Prostate gland (tissue), 2 donors: ENCODE results near the gene R3HDM2. TPM values are rescaled to one million over a fixed set of nuclear protein-coding genes. Genes with fewer than 3 reads are reported as not detected.
"Not testable (repeated sequence)": the region's sequence is repeated elsewhere in the genome, so short reads cannot be mapped to it uniquely, and the experiment has no call there.

ENCODE experiments used
- DNase-seq: peaks from one replicate; pipeline ENCODE4 v3.0.0-alpha.2; 2019; ENCODE audit warnings: low spot score
- H3K27ac ChIP-seq, 2 donors: fragments of 200-600 bp; sonication (generic); 2 replicates each; pipeline ENCODE4 v1.5.1; 2017 to 2019
- H3K27me3 ChIP-seq: fragments of 200-600 bp; sonication (generic); replicated peaks from 2 replicates; pipeline ENCODE4 v1.5.1; 2019; ENCODE audit not compliant: insufficient read depth
- H3K36me3 ChIP-seq, 2 donors: fragments of 200-600 bp; sonication (generic); 1 replicate in 1 of 2; 2 replicates in 1 of 2; pipeline versions ENCODE4 v1.5.1 to v1.8.1; 2017 to 2019
- H3K4me1 ChIP-seq: fragments of 200-600 bp; sonication (generic); replicated peaks from 2 replicates; pipeline ENCODE4 v1.5.1; 2019
- H3K4me3 ChIP-seq, 2 donors: fragments of 200-600 bp; sonication (generic); 2 replicates each; pipeline ENCODE4 v1.5.1; 2017 to 2019
- H3K9me3 ChIP-seq: fragments of 200-600 bp; sonication (generic); 2 replicates; pipeline ENCODE4 v1.5.1; 2017
- POLR2A ChIP-seq: fragments of 450-650 bp; IDR thresholded peaks from one replicate; pipeline ENCODE4 v1.6.1; 2016; ENCODE audit warnings: antibody characterized with exemption, mild to moderate bottlenecking
- POLR2AphosphoS5 ChIP-seq: sonication (generic); formaldehyde crosslinking; IDR thresholded peaks from one replicate; pipeline ENCODE4 v1.6.1; 2017; ENCODE audit warnings: antibody characterized with exemption
- WGBS: methylation state at CpG from one replicate; pipeline ENCODE4 v1.1.5; 2018; 5-methylcytosine and 5-hydroxymethylcytosine counted together
- intact Hi-C: fragments of 100-400 bp; cut with DNase I; formaldehyde crosslinking; loops from one replicate; pipeline ENCODE4 v1.14.2; 2022
- total RNA-seq, 2 donors: library from RNA; depleted of rRNA; stranded (reverse); fragments of >200 nt; gene quantifications; one replicate each; pipeline ENCODE4 v1.1.0, GENCODE V29; 2016
- TF ChIP-seq, protein P1 (sequence below), 4 experiments: fragments of 200-600 bp in 2 of 4; fragments of 450-650 bp in 2 of 4; sonication (generic) in 2 of 4; IDR thresholded peaks; 1 replicate in 3 of 4; 2 replicates in 1 of 4; pipeline ENCODE4 v1.5.1; 2016 to 2019; ENCODE audit warnings: antibody characterized with exemption in 4 of 4, mild to moderate bottlenecking in 2 of 4, moderate library complexity in 2 of 4

The R3HDM2 gene
- total RNA-seq, 2 donors from 2014 or later, result 38.7 to 80.9 TPM

DNA sequence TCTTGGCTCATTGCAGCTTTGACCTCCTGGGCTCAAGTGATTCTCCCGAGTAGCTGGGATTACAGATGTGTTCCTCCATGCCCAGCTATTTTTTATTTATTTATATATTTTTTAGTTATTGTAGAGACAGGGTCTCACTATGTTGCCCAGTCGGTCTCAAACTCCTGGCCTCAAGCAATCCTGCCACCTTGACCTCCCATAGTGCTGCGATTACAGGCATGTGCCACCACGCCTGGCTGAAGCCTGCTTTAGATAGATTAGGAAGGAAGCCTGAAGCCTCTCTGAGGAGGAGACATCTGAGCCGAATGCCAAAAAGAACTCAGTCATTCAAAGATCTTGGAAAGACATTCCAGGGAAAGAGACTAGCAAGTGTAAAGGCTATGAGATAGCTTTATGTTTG, 13.9 kb upstream of the R3HDM2 start:
- Histone ChIP-seq H3K27me3 (no peaks in the 10 kb centered on the region), H3K4me1 (no peaks in the 10 kb centered on the region), H3K36me3 (no peaks in the 10 kb centered on the region), H3K9me3 (no peaks in the 10 kb centered on the region), H3K4me3 (no peak overlapping the region), H3K27ac (no peak overlapping the region)
- intact Hi-C loops, result no loop called here
- WGBS, result 74% methylated on average over 5 of the region's 5 CpGs
- DNase-seq, result no peak
- no peak for TF ChIP-seq POLR2A
- TF ChIP-seq, protein P1, sequence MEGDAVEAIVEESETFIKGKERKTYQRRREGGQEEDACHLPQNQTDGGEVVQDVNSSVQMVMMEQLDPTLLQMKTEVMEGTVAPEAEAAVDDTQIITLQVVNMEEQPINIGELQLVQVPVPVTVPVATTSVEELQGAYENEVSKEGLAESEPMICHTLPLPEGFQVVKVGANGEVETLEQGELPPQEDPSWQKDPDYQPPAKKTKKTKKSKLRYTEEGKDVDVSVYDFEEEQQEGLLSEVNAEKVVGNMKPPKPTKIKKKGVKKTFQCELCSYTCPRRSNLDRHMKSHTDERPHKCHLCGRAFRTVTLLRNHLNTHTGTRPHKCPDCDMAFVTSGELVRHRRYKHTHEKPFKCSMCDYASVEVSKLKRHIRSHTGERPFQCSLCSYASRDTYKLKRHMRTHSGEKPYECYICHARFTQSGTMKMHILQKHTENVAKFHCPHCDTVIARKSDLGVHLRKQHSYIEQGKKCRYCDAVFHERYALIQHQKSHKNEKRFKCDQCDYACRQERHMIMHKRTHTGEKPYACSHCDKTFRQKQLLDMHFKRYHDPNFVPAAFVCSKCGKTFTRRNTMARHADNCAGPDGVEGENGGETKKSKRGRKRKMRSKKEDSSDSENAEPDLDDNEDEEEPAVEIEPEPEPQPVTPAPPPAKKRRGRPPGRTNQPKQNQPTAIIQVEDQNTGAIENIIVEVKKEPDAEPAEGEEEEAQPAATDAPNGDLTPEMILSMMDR (IDR thresholded peaks at IDR 0.05), result no peak
- no peak for TF ChIP-seq POLR2AphosphoS5

DNA sequence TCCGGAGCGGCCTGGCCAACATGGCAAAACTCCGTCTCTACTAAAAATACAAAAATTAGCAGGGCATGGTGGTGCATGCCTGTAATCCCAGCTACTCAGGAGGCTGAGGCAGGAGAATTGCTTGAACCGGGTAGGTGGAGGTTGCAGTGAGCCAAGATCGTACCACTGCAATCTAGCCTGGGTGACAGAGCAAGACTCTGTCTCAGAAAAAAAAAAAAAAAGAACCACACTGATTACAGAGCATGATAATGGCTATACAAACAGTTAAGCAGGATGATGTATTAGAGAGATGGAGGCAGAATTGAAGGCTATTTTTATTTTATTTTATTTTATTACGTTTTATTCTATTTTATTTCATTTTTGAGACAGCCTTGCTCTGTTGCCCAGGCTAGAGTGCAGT, 13.5 kb upstream of the R3HDM2 start:
- H3K4me3 ChIP-seq, H3K4me1 ChIP-seq, H3K36me3 ChIP-seq, H3K27ac ChIP-seq, H3K9me3 ChIP-seq, DNase-seq, H3K27me3 ChIP-seq, intact Hi-C loops: not testable (repeated sequence)
- 74% methylated on average over 6 of the region's 6 CpGs for WGBS

DNA sequence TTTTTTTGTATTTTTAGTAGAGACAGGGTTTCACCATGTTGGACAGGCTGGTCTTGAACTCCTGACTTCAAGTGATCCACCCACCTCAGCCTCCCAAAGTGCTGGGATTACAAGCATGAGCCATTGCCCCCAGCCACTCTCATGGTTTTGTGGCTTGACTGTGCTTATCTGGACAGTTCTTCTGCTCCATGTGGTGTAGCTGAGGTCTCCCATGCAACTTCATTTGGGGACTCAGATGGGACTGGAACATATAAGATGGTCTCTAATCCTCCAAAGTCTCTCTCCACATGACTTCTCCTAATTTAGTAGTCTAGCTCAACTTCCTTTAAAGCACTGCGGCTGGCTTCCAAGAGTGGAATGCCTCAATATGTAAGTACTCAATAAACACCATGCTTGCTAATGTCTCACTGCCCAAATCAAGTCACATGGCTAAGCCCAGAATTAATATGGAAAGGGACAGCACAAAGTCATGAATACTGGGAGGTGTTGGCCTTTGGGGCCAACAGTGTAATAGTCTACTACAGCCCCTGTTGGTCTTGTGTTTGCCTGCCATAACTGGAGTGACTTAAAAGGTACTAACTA, 11.1 kb upstream of the R3HDM2 start:
- H3K4me1 ChIP-seq, result no peaks in the 10 kb centered on the region
- intact Hi-C loops, result no loop called here
- WGBS, result 89% methylated on average over 1 of the region's 1 CpG
- no peak for DNase-seq
- H3K9me3 ChIP-seq, result no peaks in the 10 kb centered on the region
- H3K36me3 ChIP-seq, result no peaks in the 10 kb centered on the region
- no peak overlapping the region for H3K4me3 ChIP-seq
- no peak overlapping the region for H3K27ac ChIP-seq
- H3K27me3 ChIP-seq, result no peaks in the 10 kb centered on the region
- TF ChIP-seq POLR2A, result no peak
- TF ChIP-seq, protein P1 (IDR thresholded peaks at IDR 0.05), result no peak
- no peak for TF ChIP-seq POLR2AphosphoS5

DNA sequence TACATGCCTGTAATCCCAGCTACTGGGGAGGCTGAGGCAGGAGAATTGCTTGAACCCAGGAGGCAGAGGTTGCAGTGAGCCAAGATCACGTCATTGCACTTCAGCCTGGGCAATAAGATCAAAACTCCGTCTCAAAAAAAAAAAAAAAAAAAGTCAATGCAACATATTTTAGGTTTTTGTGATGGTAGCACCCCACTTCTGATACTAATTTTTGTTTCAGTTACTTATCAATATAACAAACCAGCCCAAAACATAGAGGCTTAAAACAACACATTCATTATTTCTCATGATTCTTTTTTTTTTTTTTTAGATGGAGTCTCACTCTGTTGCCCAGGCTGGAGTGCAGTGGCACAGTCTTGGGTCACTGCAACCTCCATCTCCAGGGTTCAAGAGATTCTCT, 10.6 kb upstream of the R3HDM2 start:
- H3K9me3 ChIP-seq, H3K27me3 ChIP-seq, H3K27ac ChIP-seq, H3K36me3 ChIP-seq, intact Hi-C loops, H3K4me1 ChIP-seq, H3K4me3 ChIP-seq, DNase-seq: not testable (repeated sequence)
- 78% methylated on average over 2 of the region's 2 CpGs for WGBS

DNA sequence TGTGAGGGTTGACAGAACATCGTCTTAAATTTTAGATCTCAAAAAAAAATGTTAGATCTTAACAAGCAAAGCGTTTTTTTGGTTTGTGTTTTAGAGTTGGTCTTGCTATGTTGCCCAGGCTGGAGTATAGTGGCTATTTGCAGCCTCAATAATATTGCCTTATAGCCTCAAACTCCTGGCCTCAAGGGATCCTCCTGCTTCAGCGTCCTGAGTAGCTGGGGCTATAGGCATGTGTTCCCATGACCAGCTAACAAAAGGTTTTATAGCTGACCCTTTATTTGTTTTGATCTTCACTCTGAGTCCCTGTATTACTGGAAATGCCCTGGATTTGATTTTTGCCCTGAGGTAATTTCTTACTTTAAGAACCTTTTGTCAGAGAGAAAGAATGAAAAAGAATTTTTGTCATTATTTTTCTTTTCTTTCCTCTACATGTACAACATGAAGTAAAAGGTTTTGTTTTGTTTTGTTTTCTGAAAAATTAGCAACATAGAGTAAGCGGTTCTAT, 9.0 kb upstream of the R3HDM2 start:
- DNase-seq, result no peak
- Histone ChIP-seq H3K4me1 (no peaks in the 10 kb centered on the region), H3K27me3 (no peaks in the 10 kb centered on the region), H3K27ac (no peak overlapping the region), H3K4me3 (no peak overlapping the region), H3K36me3 (no peaks in the 10 kb centered on the region), H3K9me3 (no peaks in the 10 kb centered on the region)
- intact Hi-C loops, result no loop called here
- TF ChIP-seq, protein P1 (IDR thresholded peaks at IDR 0.05), result no peak
- no peak for TF ChIP-seq POLR2AphosphoS5
- no peak for TF ChIP-seq POLR2A
- WGBS, result 57% methylated on average over 4 of the region's 4 CpGs

DNA sequence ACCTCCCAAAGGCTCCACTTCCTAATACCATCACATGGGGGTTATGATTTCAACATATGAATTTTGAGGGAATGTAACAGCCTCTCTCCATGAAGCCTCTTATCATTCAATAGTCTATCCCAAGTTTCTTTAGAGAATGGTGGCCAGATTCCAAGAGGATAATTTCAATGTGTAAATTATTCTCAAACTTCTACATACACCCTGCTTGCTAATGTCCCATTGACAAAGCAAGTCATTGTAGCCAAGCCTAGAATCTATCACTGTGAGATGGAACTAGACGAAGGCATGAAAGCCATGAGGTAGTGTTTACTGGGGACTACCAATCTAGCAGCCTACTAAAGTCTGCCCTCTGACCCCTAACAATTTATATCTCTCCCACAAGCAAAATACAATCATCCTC, 7.6 kb upstream of the R3HDM2 start:
- Histone ChIP-seq H3K4me1 (no peaks in the 10 kb centered on the region), H3K4me3 (no peak overlapping the region), H3K27me3 (no peaks in the 10 kb centered on the region), H3K36me3 (no peaks in the 10 kb centered on the region), H3K9me3 (no peaks in the 10 kb centered on the region), H3K27ac (no peak overlapping the region)
- WGBS, result 89% methylated on average over 1 of the region's 1 CpG
- TF ChIP-seq, protein P1 (IDR thresholded peaks at IDR 0.05), result no peak
- no peak for TF ChIP-seq POLR2AphosphoS5
- no peak for TF ChIP-seq POLR2A
- intact Hi-C loops, result no loop called here
- no peak for DNase-seq
